ENCODE measurements around the gene RABL6.
"Not testable (repeated sequence)": the region's sequence is repeated elsewhere in the genome, so short reads cannot be mapped to it uniquely, and the experiment has no call there.

The RABL6 gene

DNA sequence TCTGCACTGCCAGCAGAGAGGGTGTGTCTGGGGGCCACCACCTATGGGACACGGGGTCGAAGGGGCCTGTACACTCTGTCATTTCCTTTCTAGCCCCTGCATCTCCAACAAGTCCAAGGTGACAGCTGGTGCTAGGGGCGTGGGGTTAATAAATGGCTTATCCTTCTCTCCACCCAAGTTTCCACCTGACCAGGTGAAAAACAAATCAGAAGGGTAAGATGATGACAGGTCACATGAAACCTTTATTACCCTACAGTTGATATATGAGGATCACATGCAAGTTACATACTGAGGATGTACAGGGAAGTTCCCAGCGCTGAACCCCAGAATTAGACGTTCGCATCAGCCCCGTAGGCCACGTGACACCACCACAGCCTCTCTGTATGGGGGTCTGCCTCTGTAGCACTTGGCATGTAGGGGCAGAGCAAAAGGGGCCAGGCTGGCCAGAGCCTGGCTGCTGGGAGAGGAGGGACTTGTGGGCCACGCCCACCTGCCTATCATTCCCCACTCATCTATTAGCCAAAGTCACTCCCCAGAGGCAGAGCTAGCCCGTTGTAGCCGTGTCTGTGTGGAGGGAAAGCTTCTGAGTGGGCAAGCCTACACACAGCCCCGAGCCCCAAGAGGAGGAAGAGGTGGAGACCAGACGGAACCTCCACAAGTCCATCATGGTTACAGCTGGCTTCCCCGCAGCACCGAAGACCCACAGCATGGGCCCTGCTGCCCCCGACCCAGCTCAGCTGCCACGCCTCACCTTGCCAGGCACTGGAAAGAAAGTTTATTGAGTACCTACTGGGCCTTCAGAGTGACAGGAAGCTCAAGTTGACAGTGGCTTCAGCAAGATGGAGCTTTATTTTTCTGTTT is 14.4 kb upstream of the RABL6 start:
- H3K36me3 ChIP-seq (ENCODE audit: insufficient read depth, insufficient read length, low read length): peaks cover 26% of the 10 kb centered on the region
- no peak overlapping the region for H3K9ac ChIP-seq (ENCODE audit: insufficient read length, low read depth)
- no peaks in the 10 kb centered on the region for H3K9me3 ChIP-seq (ENCODE audit: insufficient read depth, low read length)
- H3K4me1 ChIP-seq (ENCODE audit: insufficient read depth, insufficient read length): peaks cover 17% of the 10 kb centered on the region
- DNase-seq (ENCODE audit: low read depth, low spot score): no peak
- no peaks in the 10 kb centered on the region for H3K27me3 ChIP-seq (ENCODE audit: insufficient read depth, insufficient read length)
- TF ChIP-seq YY1 (IDR thresholded peaks at IDR 0.05; ENCODE audit: insufficient read depth, insufficient read length) (no peak), SUZ12 (IDR thresholded peaks at IDR 0.05; ENCODE audit: extremely low read depth, insufficient read depth, insufficient read length) (no peak), ZNF274 (IDR thresholded peaks at IDR 0.05; ENCODE audit: low read depth, low read length) (no peak)
- no peak overlapping the region for H3K4me3 ChIP-seq (ENCODE audit: insufficient read length, low read depth)

DNA sequence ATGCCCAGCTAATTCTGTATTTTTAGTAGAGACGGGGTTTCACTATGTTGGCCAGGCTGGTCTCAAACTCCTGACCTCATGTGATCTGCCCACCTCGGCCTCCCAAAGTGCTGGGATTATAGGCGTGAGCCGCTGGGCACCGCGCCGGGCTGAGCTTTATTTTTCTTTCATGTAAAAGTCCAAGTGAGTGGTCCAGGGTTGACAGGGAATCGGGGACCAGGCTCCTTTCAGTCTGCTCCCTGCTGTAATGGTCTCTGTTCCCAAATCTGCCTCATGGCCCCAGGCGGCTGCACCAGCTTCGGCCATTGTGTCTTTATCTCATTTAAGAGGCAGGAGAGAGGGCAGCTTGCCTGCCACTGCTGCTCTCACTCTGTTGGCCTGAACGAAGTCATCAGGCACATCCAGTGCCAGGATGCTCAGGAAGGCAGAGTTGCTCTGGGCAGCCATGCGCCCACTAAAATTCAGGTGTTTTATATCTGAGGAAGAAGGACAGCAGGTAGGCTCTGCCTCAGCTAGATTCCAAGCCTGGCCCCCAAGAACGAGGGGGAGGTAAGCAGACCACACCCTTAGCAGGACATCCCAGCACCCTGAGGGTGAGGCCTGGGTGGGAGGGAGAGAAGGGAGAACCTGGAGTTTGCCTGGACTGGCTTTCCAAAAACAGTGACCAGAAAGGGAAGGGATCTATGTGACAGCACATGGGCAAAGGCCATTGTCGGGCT is 13.3 kb upstream of the RABL6 start:
- Histone ChIP-seq H3K36me3 (ENCODE audit: insufficient read depth, insufficient read length, low read length) (peaks cover 26% of the 10 kb centered on the region), H3K4me1 (ENCODE audit: insufficient read depth, insufficient read length) (peaks cover 27% of the 10 kb centered on the region), H3K9ac (ENCODE audit: insufficient read length, low read depth) (no peak overlapping the region), H3K27me3 (ENCODE audit: insufficient read depth, insufficient read length) (peaks cover 11% of the 10 kb centered on the region), H3K4me3 (ENCODE audit: insufficient read length, low read depth) (no peak overlapping the region), H3K9me3 (ENCODE audit: insufficient read depth, low read length) (no peaks in the 10 kb centered on the region)
- no peak for TF ChIP-seq SUZ12 (IDR thresholded peaks at IDR 0.05; ENCODE audit: extremely low read depth, insufficient read depth, insufficient read length)
- DNase-seq (ENCODE audit: low read depth, low spot score): no peak

DNA sequence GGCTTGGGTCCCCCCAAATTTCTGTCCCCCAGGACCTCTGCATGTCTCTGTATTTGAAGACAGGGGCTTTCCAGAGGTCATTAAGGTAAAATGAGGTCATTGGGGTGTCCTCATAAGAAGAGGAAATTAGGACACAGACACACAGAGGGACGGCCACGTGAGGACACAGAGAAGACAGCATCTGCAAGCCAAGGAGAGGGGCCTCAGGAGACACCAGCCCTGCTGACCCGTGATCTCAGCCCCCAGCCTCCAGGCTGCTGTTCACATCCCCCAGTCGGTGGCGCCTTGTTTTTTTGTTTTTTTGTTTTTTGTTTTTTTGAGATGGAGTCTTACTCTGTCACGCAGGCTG is 12.8 kb upstream of the RABL6 start:
- Histone ChIP-seq H3K27me3 (ENCODE audit: insufficient read depth, insufficient read length) (peaks cover 16% of the 10 kb centered on the region), H3K36me3 (ENCODE audit: insufficient read depth, insufficient read length, low read length) (peaks cover 26% of the 10 kb centered on the region), H3K4me1 (ENCODE audit: insufficient read depth, insufficient read length) (peaks cover 29% of the 10 kb centered on the region), H3K9ac (ENCODE audit: insufficient read length, low read depth) (no peak overlapping the region), H3K9me3 (ENCODE audit: insufficient read depth, low read length) (no peaks in the 10 kb centered on the region), H3K4me3 (ENCODE audit: insufficient read length, low read depth) (no peak overlapping the region)
- no peak for DNase-seq (ENCODE audit: low read depth, low spot score)
- TF ChIP-seq ZNF274 (IDR thresholded peaks at IDR 0.05; ENCODE audit: low read depth, low read length): no peak
- no peak for TF ChIP-seq YY1 (IDR thresholded peaks at IDR 0.05; ENCODE audit: insufficient read depth, insufficient read length)
- no peak for TF ChIP-seq SUZ12 (IDR thresholded peaks at IDR 0.05; ENCODE audit: extremely low read depth, insufficient read depth, insufficient read length)

DNA sequence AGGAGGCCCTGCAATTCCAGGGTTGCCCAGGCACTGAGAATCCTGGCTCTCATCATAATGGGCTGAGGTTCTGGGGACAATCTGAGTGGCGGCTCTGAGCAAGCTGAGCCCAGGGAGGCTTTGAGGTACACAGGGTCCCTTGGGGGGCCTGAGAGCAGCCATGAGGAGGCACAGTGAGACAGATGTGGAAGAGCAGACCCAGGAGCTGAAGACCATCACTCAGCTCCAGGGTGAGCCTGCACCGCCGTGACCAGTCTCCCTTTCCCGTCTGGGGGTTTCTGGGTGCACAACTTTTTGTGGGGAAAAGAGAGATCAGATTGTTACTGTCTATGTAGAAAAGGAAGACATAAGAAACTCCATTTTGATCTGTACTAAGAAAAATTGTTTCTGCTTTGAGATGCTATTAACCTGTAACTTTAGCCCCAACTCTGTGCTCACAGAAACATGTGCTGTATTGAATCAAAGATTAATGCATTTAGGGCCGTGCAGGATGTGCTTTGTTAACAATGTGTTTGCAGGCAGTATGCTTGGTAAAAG is 11.4 kb upstream of the RABL6 start, which contains the start of gene CCDC183:
Gene CCDC183 (plus strand): TSS at position 101 of the 537 bp plus-strand sequence. CDS start 60 bp downstream, at position 161.
- Histone ChIP-seq H3K4me1 (ENCODE audit: insufficient read depth, insufficient read length) (peaks cover 29% of the 10 kb centered on the region), H3K9ac (ENCODE audit: insufficient read length, low read depth) (peak within 1 kb of the TSS; percentile 12), H3K9me3 (ENCODE audit: insufficient read depth, low read length) (no peaks in the 10 kb centered on the region), H3K36me3 (ENCODE audit: insufficient read depth, insufficient read length, low read length) (peaks cover 26% of the 10 kb centered on the region), H3K4me3 (ENCODE audit: insufficient read length, low read depth) (no peak within 1 kb of the TSS), H3K27me3 (ENCODE audit: insufficient read depth, insufficient read length) (peaks cover 16% of the 10 kb centered on the region)
- no peak for DNase-seq (ENCODE audit: low read depth, low spot score)
- TF ChIP-seq ZNF274 (IDR thresholded peaks at IDR 0.05; ENCODE audit: low read depth, low read length) (no peak), YY1 (IDR thresholded peaks at IDR 0.05; ENCODE audit: insufficient read depth, insufficient read length) (no peak), SUZ12 (IDR thresholded peaks at IDR 0.05; ENCODE audit: extremely low read depth, insufficient read depth, insufficient read length) (no peak)

DNA sequence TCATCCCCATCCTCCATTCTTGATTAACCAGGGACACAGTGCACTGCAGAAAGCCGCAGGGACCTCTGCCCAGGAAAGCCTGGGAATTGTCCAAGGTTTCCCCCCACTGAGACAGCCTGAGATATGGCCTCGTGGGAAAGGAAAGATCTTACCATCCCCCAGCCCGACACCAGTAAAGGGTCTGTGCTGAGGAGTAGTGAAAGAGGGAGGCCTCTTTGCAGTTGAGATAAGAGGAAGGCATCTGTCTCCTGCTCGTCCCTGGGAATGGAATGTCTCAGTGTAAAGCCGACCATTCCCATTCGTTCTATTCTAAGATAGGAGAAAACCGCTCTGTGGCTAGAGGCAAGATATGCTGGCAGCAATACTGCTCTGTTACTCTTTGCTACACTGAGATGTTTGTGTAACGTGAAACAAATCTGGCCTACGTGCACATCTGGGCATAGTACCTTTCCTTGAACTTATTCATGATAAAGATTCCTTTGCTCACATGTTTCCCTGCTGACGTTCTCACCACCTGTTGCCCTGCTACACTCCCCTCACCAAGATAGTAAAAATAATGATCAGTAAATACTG is 10.9 kb upstream of the RABL6 start:
- not testable (repeated sequence) for DNase-seq (ENCODE audit: low read depth, low spot score); H3K9me3 ChIP-seq (ENCODE audit: insufficient read depth, low read length); H3K9ac ChIP-seq (ENCODE audit: insufficient read length, low read depth); H3K4me3 ChIP-seq (ENCODE audit: insufficient read length, low read depth)
- peaks cover 16% of the 10 kb centered on the region for H3K27me3 ChIP-seq (ENCODE audit: insufficient read depth, insufficient read length)
- H3K4me1 ChIP-seq (ENCODE audit: insufficient read depth, insufficient read length): peaks cover 29% of the 10 kb centered on the region
- peaks cover 26% of the 10 kb centered on the region for H3K36me3 ChIP-seq (ENCODE audit: insufficient read depth, insufficient read length, low read length)

DNA sequence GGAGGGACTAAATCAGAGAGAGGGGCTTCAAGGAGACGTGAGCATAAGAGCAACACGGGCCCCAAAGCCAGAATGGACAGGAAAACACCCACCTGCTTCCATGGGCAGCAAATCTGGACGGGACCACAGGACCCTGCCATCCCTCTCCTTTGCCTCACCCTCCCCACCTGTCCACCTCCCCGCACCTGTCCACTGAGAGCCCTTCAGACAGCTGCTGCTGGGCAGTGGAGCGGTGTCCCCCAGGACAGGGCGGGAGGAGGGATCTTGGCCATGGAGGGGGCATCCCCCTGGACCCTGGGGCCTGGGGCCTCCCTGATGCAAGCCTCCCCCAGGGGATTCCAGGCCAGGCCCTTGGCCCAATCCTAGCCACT is 9.1 kb upstream of the RABL6 start:
- peaks cover 20% of the 10 kb centered on the region for H3K4me1 ChIP-seq (ENCODE audit: insufficient read depth, insufficient read length)
- H3K9me3 ChIP-seq (ENCODE audit: insufficient read depth, low read length): no peaks in the 10 kb centered on the region
- TF ChIP-seq YY1 (IDR thresholded peaks at IDR 0.05; ENCODE audit: insufficient read depth, insufficient read length) (no peak), SUZ12 (IDR thresholded peaks at IDR 0.05; ENCODE audit: extremely low read depth, insufficient read depth, insufficient read length) (no peak), ZNF274 (IDR thresholded peaks at IDR 0.05; ENCODE audit: low read depth, low read length) (no peak)

More for the DNA sequence above, 9.1 kb upstream of the RABL6 start:
- H3K36me3 ChIP-seq (ENCODE audit: insufficient read depth, insufficient read length, low read length): peaks cover 13% of the 10 kb centered on the region
- peak overlapping the region; percentile 68 for H3K9ac ChIP-seq (ENCODE audit: insufficient read length, low read depth)
- no peak for DNase-seq (ENCODE audit: low read depth, low spot score)
- peaks cover 21% of the 10 kb centered on the region for H3K27me3 ChIP-seq (ENCODE audit: insufficient read depth, insufficient read length)
- no peak overlapping the region for H3K4me3 ChIP-seq (ENCODE audit: insufficient read length, low read depth)
